Measurements from ENCODE around the gene ABCA4. TPM values are rescaled to one million over a fixed set of nuclear protein-coding genes. Genes with fewer than 3 reads are reported as not detected.

ABCA4 gene
- total and polyA plus RNA-seq, 11 donors = 0.04 to 0.37 (median 0.16) TPM; not detected in 2

DNA sequence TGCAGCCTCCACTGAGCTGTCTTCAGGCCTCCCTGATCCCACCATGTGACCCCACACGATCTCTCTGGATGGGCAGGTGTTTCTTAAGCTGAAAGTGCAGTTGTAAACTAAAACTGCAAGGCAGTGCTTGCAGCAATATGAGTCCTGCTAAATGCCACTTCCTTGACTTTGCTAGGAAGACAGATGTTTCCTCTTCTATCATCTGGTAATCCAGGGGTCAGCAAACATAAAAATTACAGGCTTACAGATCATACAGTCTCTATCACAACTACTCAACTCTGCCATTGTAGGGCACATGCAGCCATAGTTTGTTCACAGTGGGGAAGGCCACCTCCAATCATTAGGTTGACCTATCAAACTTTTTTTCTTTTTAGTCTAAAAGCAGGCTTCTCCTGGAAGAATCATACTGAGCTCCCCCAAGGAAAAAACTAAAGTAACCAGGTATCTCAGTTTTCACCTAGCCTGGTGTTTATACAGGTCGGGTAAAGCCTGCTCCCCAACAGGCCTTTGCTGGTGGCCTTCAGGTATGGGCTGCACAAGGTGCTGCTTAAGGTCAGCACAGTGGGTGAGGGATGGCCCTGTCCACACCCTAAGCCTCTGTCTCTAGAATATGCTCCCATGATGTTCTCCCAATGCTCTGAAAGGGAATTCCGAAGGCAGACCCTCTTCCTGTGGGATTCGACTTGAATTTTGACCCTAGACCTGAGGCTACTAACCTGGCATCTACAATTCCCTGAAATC, 10.8 kb downstream of the ABCA4 start:
- 78 to 93% (median 83%) methylated on average over 2 to 4 of the region's 4 CpGs for WGBS, 4 donors
- Histone ChIP-seq H3K4me1 (peaks cover 0 to 13% (median 0%) of the 10 kb centered on the region in 12 donors), H3K36me3 (no peaks in the 10 kb centered on the region), H3K4me3 (no peak overlapping the region), H3K9me3 (no peaks in the 10 kb centered on the region), H3K27me3 (peaks cover 0 to 54% (median 0%) of the 10 kb centered on the region in 9 donors), H3K27ac (no peak overlapping the region)
- TF ChIP-seq, protein P1, sequence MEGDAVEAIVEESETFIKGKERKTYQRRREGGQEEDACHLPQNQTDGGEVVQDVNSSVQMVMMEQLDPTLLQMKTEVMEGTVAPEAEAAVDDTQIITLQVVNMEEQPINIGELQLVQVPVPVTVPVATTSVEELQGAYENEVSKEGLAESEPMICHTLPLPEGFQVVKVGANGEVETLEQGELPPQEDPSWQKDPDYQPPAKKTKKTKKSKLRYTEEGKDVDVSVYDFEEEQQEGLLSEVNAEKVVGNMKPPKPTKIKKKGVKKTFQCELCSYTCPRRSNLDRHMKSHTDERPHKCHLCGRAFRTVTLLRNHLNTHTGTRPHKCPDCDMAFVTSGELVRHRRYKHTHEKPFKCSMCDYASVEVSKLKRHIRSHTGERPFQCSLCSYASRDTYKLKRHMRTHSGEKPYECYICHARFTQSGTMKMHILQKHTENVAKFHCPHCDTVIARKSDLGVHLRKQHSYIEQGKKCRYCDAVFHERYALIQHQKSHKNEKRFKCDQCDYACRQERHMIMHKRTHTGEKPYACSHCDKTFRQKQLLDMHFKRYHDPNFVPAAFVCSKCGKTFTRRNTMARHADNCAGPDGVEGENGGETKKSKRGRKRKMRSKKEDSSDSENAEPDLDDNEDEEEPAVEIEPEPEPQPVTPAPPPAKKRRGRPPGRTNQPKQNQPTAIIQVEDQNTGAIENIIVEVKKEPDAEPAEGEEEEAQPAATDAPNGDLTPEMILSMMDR (IDR thresholded peaks at IDR 0.05) = no peak
- no peak for TF ChIP-seq POLR2A (IDR thresholded peaks at IDR 0.05)
- ATAC-seq (peak in 1 of 4 donors; percentile 47), DNase-seq (no peak)
- intact Hi-C loops (cut with DNase I) = no loop called here

DNA sequence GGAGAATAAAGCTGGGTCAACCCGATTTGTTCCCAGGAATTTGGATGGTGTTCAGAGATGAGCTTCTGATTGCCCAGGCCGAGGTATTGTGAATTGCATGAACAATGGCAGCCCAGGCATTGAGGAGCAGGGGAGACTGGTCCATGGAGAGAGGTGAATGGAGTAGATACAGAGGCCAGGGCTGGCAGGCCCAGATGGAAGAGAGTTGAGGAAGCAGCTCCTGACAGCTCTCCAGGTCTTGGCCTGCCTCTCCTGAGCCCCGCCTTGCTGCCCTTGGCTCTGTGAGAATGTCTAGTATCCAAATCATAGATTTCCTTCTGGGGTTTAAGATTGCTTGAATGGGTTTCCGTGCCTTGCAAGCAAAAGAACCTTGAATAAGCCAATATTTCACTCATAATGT, 11.5 kb downstream of the ABCA4 start:
- H3K4me1 ChIP-seq = peaks cover 0 to 13% (median 0%) of the 10 kb centered on the region in 12 donors
- peaks cover 0 to 52% (median 0%) of the 10 kb centered on the region in 9 donors for H3K27me3 ChIP-seq
- TF ChIP-seq, protein P1 (IDR thresholded peaks at IDR 0.05) = no peak
- no peak for TF ChIP-seq POLR2A (IDR thresholded peaks at IDR 0.05)
- H3K4me3 ChIP-seq = no peak overlapping the region
- H3K9me3 ChIP-seq = no peaks in the 10 kb centered on the region
- WGBS, 4 donors = 67 to 82% (median 71%) methylated on average over 4 of the region's 4 CpGs
- H3K36me3 ChIP-seq = no peaks in the 10 kb centered on the region
- H3K27ac ChIP-seq = no peak overlapping the region
- intact Hi-C loops (cut with DNase I) = no loop called here
- DNase-seq (no peak), ATAC-seq (no peak)

DNA sequence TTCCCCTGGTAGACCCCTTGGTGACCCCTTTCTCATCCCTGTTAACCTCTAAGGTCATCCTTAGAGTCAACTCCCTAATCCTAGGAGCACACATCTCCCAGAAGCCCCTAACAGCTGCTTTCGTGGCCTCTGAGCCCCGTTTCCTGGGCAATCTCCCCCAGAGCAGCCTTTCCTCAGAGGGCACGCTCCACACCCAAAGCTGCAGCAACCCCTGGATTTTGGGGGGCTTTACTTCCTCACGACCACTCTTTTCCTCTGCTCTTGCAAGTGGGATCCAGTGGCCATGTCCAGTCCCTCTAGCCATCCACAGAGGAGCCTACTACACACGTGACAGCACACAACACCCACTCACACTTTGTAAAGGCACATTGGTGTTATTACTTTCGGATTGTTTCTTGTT, 13.8 kb downstream of the ABCA4 start:
- H3K4me3 ChIP-seq = no peak overlapping the region
- ATAC-seq (no peak), DNase-seq (no peak)
- no peak for TF ChIP-seq POLR2A (IDR thresholded peaks at IDR 0.05)
- TF ChIP-seq, protein P1 (IDR thresholded peaks at IDR 0.05) = no peak
- peaks cover 0 to 51% (median 0%) of the 10 kb centered on the region in 9 donors for H3K27me3 ChIP-seq
- no peaks in the 10 kb centered on the region for H3K36me3 ChIP-seq
- no peak overlapping the region for H3K27ac ChIP-seq
- 92 to 99% (median 94%) methylated on average over 6 of the region's 6 CpGs for WGBS, 4 donors
- H3K9me3 ChIP-seq = no peaks in the 10 kb centered on the region
- peaks cover 0 to 10% (median 0%) of the 10 kb centered on the region in 12 donors for H3K4me1 ChIP-seq
- intact Hi-C loops (cut with DNase I) = no loop called here

DNA sequence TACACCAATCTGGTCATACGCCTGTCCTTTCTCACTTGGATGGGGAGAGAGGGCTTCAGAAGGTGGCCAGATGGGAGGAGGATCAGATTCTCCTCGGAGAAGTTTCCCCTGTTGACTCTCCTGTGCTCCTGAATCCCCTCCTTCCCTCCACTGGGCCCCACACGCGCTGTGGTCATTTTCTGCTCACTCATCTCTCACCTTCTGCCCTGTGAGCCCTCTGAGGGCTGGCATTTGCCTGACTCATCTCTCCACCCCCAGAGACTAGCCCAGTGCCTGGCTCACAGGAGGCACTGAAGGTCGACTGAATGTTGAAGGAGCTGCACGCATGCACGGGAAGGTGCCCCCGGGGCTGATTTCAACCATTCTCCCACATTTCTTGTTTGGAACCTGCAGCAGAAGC, 14.2 kb downstream of the ABCA4 start:
- peaks cover 0 to 10% (median 0%) of the 10 kb centered on the region in 12 donors for H3K4me1 ChIP-seq
- DNase-seq = peak in 1 of 5 donors; percentile 6
- no peak for ATAC-seq
- H3K36me3 ChIP-seq = no peaks in the 10 kb centered on the region
- 87 to 94% (median 90%) methylated on average over 8 of the region's 8 CpGs for WGBS, 4 donors
- peaks cover 0 to 55% (median 0%) of the 10 kb centered on the region in 9 donors for H3K27me3 ChIP-seq
- H3K27ac ChIP-seq = no peak overlapping the region
- H3K4me3 ChIP-seq = no peak overlapping the region
- intact Hi-C loops (cut with DNase I) = no loop called here
- no peaks in the 10 kb centered on the region for H3K9me3 ChIP-seq
- TF ChIP-seq POLR2A (IDR thresholded peaks at IDR 0.05) = no peak
- TF ChIP-seq, protein P1 (IDR thresholded peaks at IDR 0.05) = no peak
